HepG2 (cell line): Measurements from ENCODE around the gene TP53TG5. TPM values are rescaled to one million over a fixed set of nuclear protein-coding genes. Genes with fewer than 3 reads are reported as not detected.

ENCODE experiments used
- DBP ChIP-seq: sonication (generic); formaldehyde crosslinking; IDR thresholded peaks from 2 replicates; pipeline ENCODE4 v1.4.0; 2020; ENCODE audit warnings: missing genetic modification reagents; ENCODE audit errors: not compliant biosample characterization
- EZH2 ChIP-seq: conservative IDR thresholded peaks from 2 replicates; pipeline ENCODE4 v1.6.1; 2012; ENCODE audit warnings: mild to moderate bottlenecking, low read depth, low read length, moderate library complexity
- GRHL1 ChIP-seq: sonication (generic); formaldehyde crosslinking; conservative IDR thresholded peaks from 2 replicates; pipeline ENCODE4 v1.8.0; 2022; ENCODE audit warnings: missing genetic modification reagents
- GTF2F1 ChIP-seq: fragments of 150-350 bp; IDR thresholded peaks from 2 replicates; pipeline ENCODE4 v1.6.1; 2014; ENCODE audit warnings: low read length
- KIAA2018 ChIP-seq: sonication (generic); formaldehyde crosslinking; IDR thresholded peaks from 2 replicates; pipeline ENCODE4 v1.5.0; 2020; ENCODE audit warnings: mild to moderate bottlenecking, missing genetic modification reagents, borderline replicate concordance
- MAFF ChIP-seq: IDR thresholded peaks from 2 replicates; pipeline ENCODE4 v1.6.1; 2011; ENCODE audit warnings: low read depth, low read length, improper control_type of control experiment
- SIN3A ChIP-seq: IDR thresholded peaks from 2 replicates; pipeline ENCODE4 v1.6.1; 2011; ENCODE audit warnings: low read depth, mild to moderate bottlenecking, control low read depth, low read length, borderline replicate concordance
- SOX13 ChIP-seq, 3 experiments: fragments of 450-650 bp in 1 of 3; sonication (generic) in 1 of 3; formaldehyde crosslinking in 1 of 3; IDR thresholded peaks in 2 of 3; conservative IDR thresholded peaks in 1 of 3; 2 replicates each; pipeline versions ENCODE4 v1.5.0 to v1.6.1; 2016 to 2020; ENCODE audit warnings: antibody characterized with exemption in 1 of 3, mild to moderate bottlenecking in 1 of 3, missing compliant biosample characterization in 1 of 3, missing genetic modification reagents in 1 of 3, moderate library complexity in 1 of 3
- TRAFD1 ChIP-seq: sonication (generic); formaldehyde crosslinking; IDR thresholded peaks from 2 replicates; pipeline ENCODE4 v1.5.1; 2020; ENCODE audit warnings: missing genetic modification reagents, mild to moderate bottlenecking, borderline replicate concordance
- ZNF207 ChIP-seq: fragments of 450-650 bp; IDR thresholded peaks from 2 replicates; pipeline ENCODE4 v1.6.1; 2016; ENCODE audit warnings: antibody characterized with exemption, borderline replicate concordance
- ZNF614 ChIP-seq: IDR thresholded peaks from 2 replicates; pipeline ENCODE4 v1.6.1; 2018; ENCODE audit warnings: missing biosample characterization, missing genetic modification reagents, inconsistent platforms, borderline replicate concordance
- ZNF879 ChIP-seq: sonication (generic); formaldehyde crosslinking; IDR thresholded peaks from 2 replicates; pipeline ENCODE4 v1.8.1; 2023; ENCODE audit warnings: missing genetic modification reagents
- polyA plus RNA-seq, 8 experiments: library from polyadenylated mRNA; depleted of rRNA in 3 of 8; stranded (reverse) in 7 of 8; unstranded in 1 of 8; fragments of >200 nt; fragmentation: Illumina TruSeq in 4 of 8; extraction: Trizol in 4 of 8; gene quantifications; 2 replicates each; pipeline versions ENCODE4 v1.2.1 to v1.2.3, GENCODE V29; 2011 to 2016; ENCODE audit warnings: low read depth in 4 of 8, missing spikeins in 1 of 8, mixed read lengths in 1 of 8; ENCODE audit not compliant: insufficient read depth in 1 of 8
- total RNA-seq, 5 experiments: library from RNA; depleted of rRNA; stranded (reverse); fragments of >200 nt; fragmentation: Illumina TruSeq; extraction: Trizol; gene quantifications; 2 replicates each; pipeline ENCODE4 v1.2.3, GENCODE V29; 2016; ENCODE audit warnings: low read depth in 1 of 5

TP53TG5 gene
- total and polyA plus RNA-seq, 2 of the 13 experiments (the other 11 are each of a cell fraction or from before 2014, with no cell fraction given), result 0.11 TPM; not detected in 1

- TF ChIP-seq GRHL1 (no peak), KIAA2018 (CRISPR knock-in tag) (no peak), SOX13 (IDR thresholded peaks at IDR 0.05) (no peak), SOX13 (CRISPR knock-in tag; conservative IDR thresholded peaks at IDR 0.05 in 1 of 2, IDR thresholded peaks at IDR 0.05 in 1 of 2) (peak in 1 of 2 experiments; percentile 48; a peak in 1 of 4 replicates), MAFF (no peak), ZNF207 (no peak), TRAFD1 (0 out of 2 replicates have a peak, but pooled peaks have one; percentile 87), ZNF879 (CRISPR knock-in tag) (0 out of 2 replicates have a peak, but pooled peaks have one; percentile 31), ZNF614 (CRISPR knock-in tag) (peak; percentile 66; the same call in 1 of the 2 replicates), EZH2 (no peak), DBP (CRISPR knock-in tag) (peak; percentile 18), SIN3A (peak; percentile 88), GTF2F1 (0 out of 2 replicates have a peak, but pooled peaks have one; percentile 72)
Observed at GRCh38 chr20:45415822-45416637, 37.9 kb upstream of the TP53TG5 start, which contains the start of gene PIGT (continued).
